ENCODE results near the gene ABCD4.

DNA sequence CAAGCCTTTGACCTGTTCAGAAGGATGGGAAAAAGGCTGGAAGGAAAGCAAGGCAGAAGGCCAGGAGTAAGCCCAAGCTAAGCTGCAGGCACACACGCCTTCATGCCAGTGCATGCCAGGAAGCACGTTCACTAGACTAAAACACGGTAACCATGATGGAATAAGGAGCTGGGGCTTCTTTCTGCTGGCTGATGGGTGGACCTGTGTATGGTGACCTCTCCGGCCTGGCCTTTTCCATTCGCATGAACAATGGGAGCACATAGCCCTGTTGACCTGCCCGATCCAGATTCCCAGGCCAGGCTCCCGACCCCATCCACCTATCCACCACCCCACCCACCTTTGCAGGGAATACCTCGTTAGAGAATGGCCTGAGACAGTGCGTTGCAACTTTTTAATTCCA is 40.7 kb downstream of the ABCD4 start:
- TF ChIP-seq EP300 (IDR thresholded peaks at IDR 0.05) = no peak
- TF ChIP-seq POLR2A (IDR thresholded peaks at IDR 0.05) = no peak
- TF ChIP-seq, protein P1, sequence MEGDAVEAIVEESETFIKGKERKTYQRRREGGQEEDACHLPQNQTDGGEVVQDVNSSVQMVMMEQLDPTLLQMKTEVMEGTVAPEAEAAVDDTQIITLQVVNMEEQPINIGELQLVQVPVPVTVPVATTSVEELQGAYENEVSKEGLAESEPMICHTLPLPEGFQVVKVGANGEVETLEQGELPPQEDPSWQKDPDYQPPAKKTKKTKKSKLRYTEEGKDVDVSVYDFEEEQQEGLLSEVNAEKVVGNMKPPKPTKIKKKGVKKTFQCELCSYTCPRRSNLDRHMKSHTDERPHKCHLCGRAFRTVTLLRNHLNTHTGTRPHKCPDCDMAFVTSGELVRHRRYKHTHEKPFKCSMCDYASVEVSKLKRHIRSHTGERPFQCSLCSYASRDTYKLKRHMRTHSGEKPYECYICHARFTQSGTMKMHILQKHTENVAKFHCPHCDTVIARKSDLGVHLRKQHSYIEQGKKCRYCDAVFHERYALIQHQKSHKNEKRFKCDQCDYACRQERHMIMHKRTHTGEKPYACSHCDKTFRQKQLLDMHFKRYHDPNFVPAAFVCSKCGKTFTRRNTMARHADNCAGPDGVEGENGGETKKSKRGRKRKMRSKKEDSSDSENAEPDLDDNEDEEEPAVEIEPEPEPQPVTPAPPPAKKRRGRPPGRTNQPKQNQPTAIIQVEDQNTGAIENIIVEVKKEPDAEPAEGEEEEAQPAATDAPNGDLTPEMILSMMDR (IDR thresholded peaks at IDR 0.05) = no peak

All from gastroesophageal sphincter (tissue), 3 donors.